ENCODE data around the gene DST. TPM values are rescaled to one million over a fixed set of nuclear protein-coding genes. Genes with fewer than 3 reads are reported as not detected.

The DST gene
- total and polyA plus RNA-seq, 2 of the 8 experiments (the other 6 are each of a cell fraction or from before 2014, with no cell fraction given), result 49.4 to 116 TPM

- H2BK120ac ChIP-seq (replicated peaks; ENCODE audit: low read depth, low read length), result no peak overlapping the region
- DNase-seq (ENCODE audit: low read depth in 1 of 2, low spot score in 2 of 2) (no peak), FAIRE-seq (no peak)
- no peaks in the 10 kb centered on the region for H3K79me1 ChIP-seq (ENCODE audit: low read depth, low read length)
- peaks cover 0 to 2% of the 10 kb centered on the region in 2 experiments for H4K20me1 ChIP-seq (replicated peaks in 1 of 2; ENCODE audit: control insufficient read depth in 1 of 2, insufficient read depth in 2 of 2, low read length in 2 of 2)
- ChIA-PET CTCF (ENCODE audit: partially characterized antibody) (interaction anchor here (0.7 to 2.8 kb wide), 4 partner anchors 10 to 55 kb away, joined by 3 to 14 read pairs (median 7); no protein-coding TSS in a partner anchor), POLR2A (ENCODE audit: partially characterized antibody) (no interaction called here)
- no peak overlapping the region for H3K4me3 ChIP-seq (ENCODE audit: extremely low read depth in 1 of 4, insufficient read depth in 2 of 4, low read depth in 3 of 4, low read length in 4 of 4)
- H3K9ac ChIP-seq (replicated peaks in 1 of 4; ENCODE audit: extremely low read depth in 1 of 4, low read depth in 3 of 4, low read length in 3 of 4), result no peak overlapping the region
- H3K23ac ChIP-seq (ENCODE audit: insufficient read length), result no peak overlapping the region
- H2BK15ac ChIP-seq (ENCODE audit: low read length), result no peak overlapping the region
- peaks cover 0 to 8% of the 10 kb centered on the region in 2 experiments; a peak in 1 of 4 replicates for H3K79me2 ChIP-seq (ENCODE audit: control insufficient read depth in 1 of 2, insufficient read depth in 2 of 2, low read length in 2 of 2)
- H3K56ac ChIP-seq (replicated peaks; ENCODE audit: insufficient read length, low read depth, low read length), result no peak overlapping the region
- H3K27me3 ChIP-seq (replicated peaks in 1 of 4; ENCODE audit: control insufficient read depth in 3 of 4, extremely low read depth in 1 of 4, insufficient read depth in 3 of 4, low read length in 3 of 4), result no peaks in the 10 kb centered on the region
- no peak overlapping the region for H3K27ac ChIP-seq (ENCODE audit: low read depth, low read length)
- no peaks in the 10 kb centered on the region for H3K9me3 ChIP-seq (ENCODE audit: insufficient read depth in 2 of 2, low read depth in 1 of 2, low read length in 1 of 2)
- no peak overlapping the region for H3K14ac ChIP-seq (ENCODE audit: insufficient read length)
- H3K23me2 ChIP-seq (ENCODE audit: low read depth, low read length), result no peaks in the 10 kb centered on the region
- 0 out of 7 replicates have a peak, but pooled peaks cover 0 to 2% (median 0%) of the 10 kb centered on the region in 4 experiments for H3K4me1 ChIP-seq (replicated peaks in 1 of 4; ENCODE audit: control insufficient read depth in 3 of 4, insufficient read depth in 4 of 4, low read length in 3 of 4)
- H3K4ac ChIP-seq (replicated peaks; ENCODE audit: insufficient read length, low read depth, low read length), result no peak overlapping the region
- H3K18ac ChIP-seq (ENCODE audit: extremely low read depth, low read length), result no peak overlapping the region
- 86% methylated on average over 3 of the region's 3 CpGs; no CpG with 5 or more reads in 1 of the 2 experiments for WGBS, 2 experiments (ENCODE audit: extremely low coverage in 1 of 2, insufficient coverage in 1 of 2, insufficient read length in 1 of 2, insufficient replicate concordance in 2 of 2, low coverage in 1 of 2, low lambda C conversion rate in 2 of 2, missing lambda C conversion rate in 1 of 2)
- H2BK20ac ChIP-seq (ENCODE audit: low read length), result no peak overlapping the region
- no peak overlapping the region for H2BK12ac ChIP-seq (ENCODE audit: low read depth, low read length)
- H4K91ac ChIP-seq (replicated peaks; ENCODE audit: insufficient read length, low read length), result no peak overlapping the region
- H2AFZ ChIP-seq (ENCODE audit: low read length), result no peak overlapping the region
- no peak overlapping the region for H3K4me2 ChIP-seq (ENCODE audit: insufficient read depth in 1 of 2, low read depth in 2 of 2, low read length in 2 of 2)
- H2AK5ac ChIP-seq (ENCODE audit: low read depth, low read length), result no peak overlapping the region
- no peak overlapping the region for H4K8ac ChIP-seq (ENCODE audit: extremely low read depth, insufficient read depth, low read length)
- H2BK5ac ChIP-seq (ENCODE audit: low read depth, low read length), result no peak overlapping the region
- no peaks in the 10 kb centered on the region for H3K36me3 ChIP-seq (ENCODE audit: control insufficient read depth in 2 of 4, insufficient read depth in 4 of 4, low read length in 3 of 4)
- H4K5ac ChIP-seq (ENCODE audit: insufficient read length, low read depth, low read length), result no peak overlapping the region
- no peak for TF ChIP-seq RFX5 (IDR thresholded peaks at IDR 0.05; ENCODE audit: borderline replicate concordance, low read depth, low read length)
- no peak for TF ChIP-seq POLR2AphosphoS5 (IDR thresholded peaks at IDR 0.05; ENCODE audit: low read depth, low read length)
- no peak for TF ChIP-seq POU5F1 (IDR thresholded peaks at IDR 0.05; ENCODE audit: low read depth, low read length)
- no peak for TF ChIP-seq EGR1 (IDR thresholded peaks at IDR 0.05; ENCODE audit: borderline replicate concordance, low read depth, low read length)
- no peak for TF ChIP-seq HDAC6 (IDR thresholded peaks at IDR 0.05; ENCODE audit: low read depth, low read length)
- TF ChIP-seq, protein P1, sequence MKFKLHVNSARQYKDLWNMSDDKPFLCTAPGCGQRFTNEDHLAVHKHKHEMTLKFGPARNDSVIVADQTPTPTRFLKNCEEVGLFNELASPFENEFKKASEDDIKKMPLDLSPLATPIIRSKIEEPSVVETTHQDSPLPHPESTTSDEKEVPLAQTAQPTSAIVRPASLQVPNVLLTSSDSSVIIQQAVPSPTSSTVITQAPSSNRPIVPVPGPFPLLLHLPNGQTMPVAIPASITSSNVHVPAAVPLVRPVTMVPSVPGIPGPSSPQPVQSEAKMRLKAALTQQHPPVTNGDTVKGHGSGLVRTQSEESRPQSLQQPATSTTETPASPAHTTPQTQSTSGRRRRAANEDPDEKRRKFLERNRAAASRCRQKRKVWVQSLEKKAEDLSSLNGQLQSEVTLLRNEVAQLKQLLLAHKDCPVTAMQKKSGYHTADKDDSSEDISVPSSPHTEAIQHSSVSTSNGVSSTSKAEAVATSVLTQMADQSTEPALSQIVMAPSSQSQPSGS (IDR thresholded peaks at IDR 0.05; ENCODE audit: low read length), result no peak
- no peak for TF ChIP-seq KDM1A (IDR thresholded peaks at IDR 0.05; ENCODE audit: borderline replicate concordance, low read length)
- no peak for TF ChIP-seq NRF1 (IDR thresholded peaks at IDR 0.05; ENCODE audit: low read depth, low read length)
- no peak for TF ChIP-seq CREB1 (IDR thresholded peaks at IDR 0.05)
- no peak for TF ChIP-seq FOSL1 (IDR thresholded peaks at IDR 0.05; ENCODE audit: insufficient read depth, low read depth, low read length)
- no peak for TF ChIP-seq TBP (IDR thresholded peaks at IDR 0.05; ENCODE audit: low read depth, low read length)
- TF ChIP-seq POLR2A (IDR thresholded peaks at IDR 0.05; ENCODE audit: control extremely low read depth in 1 of 2, low read depth in 2 of 2, low read length in 2 of 2), result no peak
- TF ChIP-seq GABPA (IDR thresholded peaks at IDR 0.05; ENCODE audit: borderline replicate concordance, insufficient read depth, low read length), result no peak
- no peak for TF ChIP-seq SP4 (IDR thresholded peaks at IDR 0.05; ENCODE audit: low read length)
- no peak for TF ChIP-seq BRCA1 (IDR thresholded peaks at IDR 0.05; ENCODE audit: low read depth, low read length)
Observed at GRCh38 chr6:56689114-56689513, 46.4 kb upstream of the DST start.
